ENCODE results near the gene AHCYL1.
"Not testable (repeated sequence)": the region's sequence is repeated elsewhere in the genome, so short reads cannot be mapped to it uniquely, and the experiment has no call there.

AHCYL1 gene

GRCh38 chr1:109984456-109985246 lies at the start of gene AHCYL1:
AHCYL1 (plus strand) TSS chr1:109984765; CDS start chr1:109985053, 288 bp downstream.
- DNase-seq, result peak; percentile 100

GRCh38 chr1:109935451-109935900 lies 49.1 kb upstream of the AHCYL1 start:
- no peak for DNase-seq

DNA sequence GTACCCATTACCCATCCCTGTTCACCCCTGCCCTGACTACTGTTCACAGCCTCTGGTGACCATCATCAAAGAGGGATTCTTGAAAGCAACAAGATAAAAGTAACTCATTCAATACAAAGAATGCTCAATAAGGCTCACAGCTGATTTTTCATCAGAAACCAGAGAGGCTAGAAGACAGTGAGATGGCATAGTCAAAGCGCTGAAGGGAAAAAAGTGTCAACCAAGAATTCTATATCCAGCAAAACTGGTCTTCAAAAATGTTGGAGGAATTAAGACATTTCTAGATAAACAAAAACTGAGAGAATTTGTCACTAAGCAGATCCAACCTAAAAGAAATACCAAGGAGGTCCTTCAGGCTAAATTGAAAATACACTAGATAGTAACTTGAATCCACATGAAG lies 46.8 kb upstream of the AHCYL1 start:
- DNase-seq, result no peak

GRCh38 chr1:109938556-109938955 lies 46.0 kb upstream of the AHCYL1 start:
- no peak for DNase-seq

GRCh38 chr1:109942434-109942833 lies 42.1 kb upstream of the AHCYL1 start:
- no peak for DNase-seq

DNA sequence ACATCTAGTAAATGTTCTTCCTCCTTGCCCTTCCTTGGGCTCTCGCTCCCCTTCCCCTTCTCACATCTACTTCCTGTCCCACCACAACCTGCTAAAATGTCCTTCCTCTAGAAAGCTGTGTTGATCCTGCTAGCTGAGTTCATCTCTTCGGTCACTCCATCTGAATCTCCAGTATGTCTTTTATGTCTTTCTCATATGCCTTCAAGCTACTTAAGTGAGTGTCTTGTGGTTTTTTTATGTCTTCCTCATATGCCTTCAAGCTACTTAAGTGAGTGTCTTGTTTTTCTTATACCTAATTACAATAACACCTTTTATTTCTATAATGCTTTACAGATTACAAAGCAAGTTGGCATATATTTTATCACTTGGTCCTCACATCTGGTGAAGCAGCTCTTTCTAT lies 40.0 kb upstream of the AHCYL1 start:
- no peak for DNase-seq

- no peak for DNase-seq
Observed at GRCh38 chr1:109946511-109946910, 38.1 kb upstream of the AHCYL1 start.

DNA sequence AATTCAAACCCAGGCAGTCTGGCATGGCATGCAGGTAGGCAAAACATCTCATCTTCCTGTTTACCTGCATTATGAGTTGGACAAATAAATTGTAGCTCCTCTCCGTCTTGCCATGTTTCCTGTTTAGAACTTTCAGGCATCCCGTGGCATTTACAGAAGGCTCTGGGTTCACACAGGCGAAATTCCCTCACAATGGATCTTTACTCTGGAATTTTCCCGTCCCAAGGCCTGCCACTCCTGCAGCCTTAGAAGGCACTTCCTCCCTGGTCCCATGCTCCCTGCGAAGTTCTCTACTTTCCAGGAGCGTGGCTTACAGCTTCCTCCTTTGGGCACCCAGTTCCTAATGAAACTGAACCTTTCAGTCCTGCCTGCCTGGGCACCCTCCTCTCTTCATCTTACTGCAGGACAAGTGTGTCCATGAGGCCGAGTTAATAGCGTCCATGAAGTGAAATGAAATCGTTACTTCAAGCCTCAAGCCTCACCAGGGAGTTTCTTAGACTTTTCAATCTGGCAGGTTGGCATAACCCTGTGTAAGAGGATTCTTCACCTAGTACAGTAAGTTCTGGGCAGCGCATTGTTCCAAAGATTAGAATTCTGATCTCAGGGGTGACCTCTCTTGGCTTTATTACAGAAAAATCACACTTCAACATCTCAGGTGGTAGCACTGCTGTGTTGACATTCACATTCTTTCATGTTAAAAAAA lies 36.8 kb upstream of the AHCYL1 start:
- DNase-seq, result no peak

- DNase-seq, result no peak
Observed at GRCh38 chr1:109948285-109948630, 36.3 kb upstream of the AHCYL1 start.

DNA sequence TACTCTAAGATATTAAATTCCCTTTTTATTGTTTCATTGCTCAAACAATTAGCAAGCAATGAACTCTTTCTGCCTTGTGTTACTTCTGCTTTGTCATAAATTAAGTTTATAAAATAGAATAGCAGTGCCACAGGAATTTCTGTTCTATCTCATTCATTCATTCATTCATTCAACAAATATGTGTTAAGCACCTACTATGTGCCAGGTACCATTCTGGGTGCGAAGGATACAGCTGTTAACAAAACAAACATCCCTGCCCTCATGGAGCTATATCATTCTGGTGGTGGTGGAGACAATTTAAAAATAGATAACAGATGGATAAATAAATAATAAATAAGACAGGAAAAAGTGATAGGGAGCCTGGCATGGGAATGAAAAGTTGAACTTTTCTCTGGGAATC lies 34.5 kb upstream of the AHCYL1 start:
- DNase-seq, result no peak

DNA sequence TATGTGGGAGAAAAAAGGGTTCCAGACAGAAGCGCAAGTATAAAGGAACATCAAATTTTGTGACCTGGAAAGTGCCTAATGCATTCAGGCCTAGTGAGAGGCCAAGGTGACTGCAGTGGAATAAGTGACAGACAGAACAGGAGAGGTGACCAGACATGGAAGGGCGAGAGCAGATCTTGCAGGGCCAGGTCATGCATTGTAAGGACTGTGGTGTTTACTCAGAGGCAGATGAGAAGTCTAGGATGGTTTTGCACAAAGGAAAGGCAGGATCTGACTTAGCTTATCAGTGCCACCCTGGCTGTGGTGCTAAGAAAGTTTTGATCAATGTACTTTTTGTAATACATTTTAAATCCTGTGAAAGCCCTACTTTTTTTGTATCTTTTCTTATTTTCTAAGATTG lies 34.1 kb upstream of the AHCYL1 start:
- no peak for DNase-seq

GRCh38 chr1:109951501-109951900 lies 33.1 kb upstream of the AHCYL1 start:
- not testable (repeated sequence) for DNase-seq

DNA sequence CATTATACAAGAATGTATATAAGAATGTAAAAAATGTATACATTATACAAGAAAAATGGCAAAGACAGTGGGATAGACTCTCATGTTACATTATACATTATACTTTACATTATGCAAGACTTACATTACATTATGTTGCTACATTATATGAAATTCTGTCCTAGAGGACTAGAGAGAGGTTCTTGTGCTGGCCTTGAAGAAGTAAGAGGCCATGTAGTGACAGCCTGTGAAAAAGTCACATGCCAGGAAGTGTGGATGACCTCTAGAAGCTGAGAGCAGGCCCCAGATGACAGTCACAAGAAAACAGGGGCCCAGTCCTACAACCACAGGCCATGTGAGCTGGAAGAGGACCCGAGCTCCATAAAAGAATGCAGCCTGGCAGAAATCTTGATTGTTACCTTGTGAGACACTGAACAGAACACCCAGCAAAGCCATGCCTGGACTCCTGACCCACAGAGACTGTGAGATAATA lies 30.5 kb upstream of the AHCYL1 start:
- DNase-seq, result no peak

DNA sequence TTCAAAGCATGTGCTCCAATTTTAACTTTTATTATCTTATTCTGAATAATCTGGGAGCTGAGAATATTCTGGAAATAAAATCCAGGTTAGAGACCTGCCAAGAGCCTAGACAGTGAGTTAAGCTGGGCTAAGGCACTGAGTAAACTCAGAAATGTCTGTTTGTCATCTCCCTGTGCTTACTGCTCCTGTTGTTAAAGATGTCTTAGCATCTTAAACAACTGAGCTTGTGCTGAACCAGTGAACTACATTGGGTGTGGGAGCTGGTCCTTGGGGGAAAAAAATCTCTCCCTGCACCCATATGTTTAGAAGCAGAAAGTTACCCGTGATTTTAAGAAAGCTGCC lies 25.0 kb upstream of the AHCYL1 start:
- DNase-seq, result no peak

GRCh38 chr1:109959974-109960744 lies 24.4 kb upstream of the AHCYL1 start:
- no peak for DNase-seq

DNA sequence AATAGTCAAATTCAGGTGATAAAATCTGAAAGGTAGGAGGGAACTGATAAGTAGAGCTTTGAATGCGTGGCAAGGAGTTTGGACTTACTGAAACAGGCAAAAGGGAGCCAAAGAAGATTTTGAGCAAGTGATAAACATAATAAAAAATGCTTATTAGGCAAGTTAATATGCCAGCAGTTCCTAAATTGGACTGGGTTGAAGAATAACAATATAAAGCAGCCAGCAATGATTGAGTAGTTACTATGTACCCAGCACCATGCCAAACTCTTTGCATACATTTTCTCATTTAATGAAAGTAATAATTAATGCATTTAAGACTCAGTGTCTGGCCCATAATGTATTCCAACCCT lies 23.8 kb upstream of the AHCYL1 start:
- no peak for DNase-seq

- no peak for DNase-seq
Observed at GRCh38 chr1:109963864-109964263, 20.7 kb upstream of the AHCYL1 start.

DNA sequence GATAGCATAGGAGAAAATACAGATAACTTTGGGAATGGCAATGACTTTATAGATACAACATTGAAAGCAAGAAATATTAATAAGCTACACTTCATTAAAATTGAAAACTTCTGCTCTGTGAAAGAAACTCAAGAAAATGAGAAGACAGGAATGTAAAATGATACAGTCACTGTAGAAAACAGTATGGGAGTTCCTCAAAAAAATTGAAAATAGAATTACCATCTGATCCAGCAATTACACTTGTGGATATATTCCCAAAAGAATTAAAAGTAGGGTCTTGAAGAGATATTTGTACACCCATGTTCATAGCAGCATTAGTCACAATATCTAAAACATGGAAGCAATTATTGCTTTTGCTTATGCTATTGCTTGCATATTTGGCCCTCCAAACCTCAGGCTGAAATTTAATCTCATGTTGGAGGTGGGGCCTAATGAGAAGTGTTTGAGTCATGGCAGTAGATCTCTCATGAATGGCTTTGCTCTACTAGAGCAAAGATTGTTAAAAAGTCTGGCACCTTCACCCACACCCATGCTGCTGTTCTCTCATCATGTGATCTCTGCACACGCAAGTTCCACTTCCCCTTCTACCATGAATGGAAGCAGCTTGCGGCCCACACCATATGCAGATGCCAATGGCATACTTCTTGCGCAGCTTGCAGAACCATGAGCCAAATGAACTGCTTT lies 15.3 kb upstream of the AHCYL1 start:
- DNase-seq, result no peak

- DNase-seq, result no peak
Observed at GRCh38 chr1:109969907-109970306, 14.7 kb upstream of the AHCYL1 start.

DNA sequence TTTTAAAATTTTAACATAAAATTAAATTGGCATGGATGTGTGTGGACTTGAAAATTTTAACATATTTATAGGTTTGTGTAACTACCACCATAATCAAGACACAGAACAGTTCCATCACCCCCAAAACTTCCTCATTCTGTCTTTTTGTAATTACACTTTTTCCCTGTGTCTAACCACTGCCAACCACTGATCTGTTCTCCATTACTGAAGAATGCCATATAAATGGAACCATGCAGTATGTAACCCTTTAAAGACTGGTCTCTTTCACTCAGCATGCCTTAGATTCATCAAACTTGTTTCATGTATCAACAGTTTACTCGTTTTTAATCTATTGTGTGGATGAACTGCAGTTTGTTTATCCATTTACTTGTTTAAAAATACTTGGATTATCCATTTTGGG lies 13.0 kb upstream of the AHCYL1 start:
- DNase-seq, result no peak

- no peak for DNase-seq
Observed at GRCh38 chr1:109974191-109974590, 10.4 kb upstream of the AHCYL1 start.

- no peak for DNase-seq
Observed at GRCh38 chr1:109975718-109976117, 8.8 kb upstream of the AHCYL1 start.

DNA sequence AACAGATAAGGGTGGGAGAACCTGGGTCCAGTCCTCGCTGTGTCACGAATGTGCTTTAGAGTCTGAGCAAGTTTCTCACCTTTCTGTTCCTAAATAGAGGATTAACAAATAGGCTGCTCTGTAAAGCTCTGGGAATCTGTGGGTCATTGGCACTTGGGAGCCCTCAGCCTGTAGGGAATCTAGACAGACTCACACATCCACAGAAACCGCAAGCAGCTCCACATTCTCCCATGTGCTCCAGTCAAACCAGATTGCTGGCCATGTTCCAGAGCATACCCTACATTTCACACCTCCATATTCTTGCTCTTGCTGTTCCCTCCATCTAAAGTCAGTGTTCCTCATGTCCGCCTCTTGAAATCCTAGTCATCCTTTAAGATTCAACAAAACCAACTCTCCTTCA lies 7.8 kb upstream of the AHCYL1 start:
- DNase-seq, result no peak
